ENCODE results near the gene GPX1.
"Not testable (repeated sequence)": the region's sequence is repeated elsewhere in the genome, so short reads cannot be mapped to it uniquely, and the experiment has no call there.

GPX1 gene

DNA sequence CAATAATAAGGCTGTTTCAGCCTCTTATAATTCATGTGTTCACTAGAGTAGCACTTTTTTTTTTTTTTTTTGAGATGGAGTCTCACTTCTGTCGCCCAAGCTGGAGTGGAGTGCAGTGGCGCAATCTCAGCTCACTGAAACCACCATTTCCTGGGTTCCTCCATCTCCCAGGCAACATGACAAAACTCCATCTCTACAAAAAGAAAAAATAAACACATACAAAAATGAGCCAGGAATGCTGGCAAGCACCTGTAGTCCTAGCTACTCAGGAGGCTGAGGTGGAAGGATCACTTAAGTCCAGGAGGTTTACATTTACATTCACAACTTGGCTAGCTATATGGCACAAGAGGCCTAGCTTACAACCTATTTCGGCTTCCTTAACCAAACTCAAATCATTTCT, 25.1 kb downstream of the GPX1 start:
- no peak for DNase-seq (ENCODE audit: low read depth)
- H3K4me3 ChIP-seq (ENCODE audit: low read depth, low read length): no peak overlapping the region
- in situ Hi-C loops (cut with HindIII; ENCODE audit: low sequenced_read_pairs): no loop called here
- TF ChIP-seq, protein P1, sequence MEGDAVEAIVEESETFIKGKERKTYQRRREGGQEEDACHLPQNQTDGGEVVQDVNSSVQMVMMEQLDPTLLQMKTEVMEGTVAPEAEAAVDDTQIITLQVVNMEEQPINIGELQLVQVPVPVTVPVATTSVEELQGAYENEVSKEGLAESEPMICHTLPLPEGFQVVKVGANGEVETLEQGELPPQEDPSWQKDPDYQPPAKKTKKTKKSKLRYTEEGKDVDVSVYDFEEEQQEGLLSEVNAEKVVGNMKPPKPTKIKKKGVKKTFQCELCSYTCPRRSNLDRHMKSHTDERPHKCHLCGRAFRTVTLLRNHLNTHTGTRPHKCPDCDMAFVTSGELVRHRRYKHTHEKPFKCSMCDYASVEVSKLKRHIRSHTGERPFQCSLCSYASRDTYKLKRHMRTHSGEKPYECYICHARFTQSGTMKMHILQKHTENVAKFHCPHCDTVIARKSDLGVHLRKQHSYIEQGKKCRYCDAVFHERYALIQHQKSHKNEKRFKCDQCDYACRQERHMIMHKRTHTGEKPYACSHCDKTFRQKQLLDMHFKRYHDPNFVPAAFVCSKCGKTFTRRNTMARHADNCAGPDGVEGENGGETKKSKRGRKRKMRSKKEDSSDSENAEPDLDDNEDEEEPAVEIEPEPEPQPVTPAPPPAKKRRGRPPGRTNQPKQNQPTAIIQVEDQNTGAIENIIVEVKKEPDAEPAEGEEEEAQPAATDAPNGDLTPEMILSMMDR (IDR thresholded peaks at IDR 0.05; ENCODE audit: low read depth, low read length, missing control alignments): no peak

DNA sequence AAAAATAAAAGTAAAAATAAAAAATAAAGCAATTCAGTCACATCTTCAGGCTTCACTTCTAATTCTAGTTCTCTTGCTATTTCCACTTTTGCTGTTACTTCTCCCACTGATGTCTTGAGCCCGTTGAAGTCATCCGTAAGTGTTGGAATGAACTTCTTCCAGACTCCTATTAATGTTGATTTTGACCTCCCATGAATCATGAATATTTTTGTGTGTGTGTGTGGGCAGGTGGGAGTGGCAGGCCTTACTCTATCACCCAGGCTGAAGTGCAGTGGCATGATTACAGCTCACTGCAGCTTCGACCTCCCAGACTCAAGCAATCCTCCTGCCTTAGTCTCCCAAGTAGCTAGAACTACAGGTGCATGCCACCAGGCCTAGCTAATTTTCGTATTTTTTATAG, 29.0 kb downstream of the GPX1 start:
- in situ Hi-C loops (cut with HindIII; ENCODE audit: low sequenced_read_pairs): no loop called here
- TF ChIP-seq, protein P1 (IDR thresholded peaks at IDR 0.05; ENCODE audit: low read depth, low read length, missing control alignments): no peak
- no peak for DNase-seq (ENCODE audit: low read depth)
- no peak overlapping the region for H3K4me3 ChIP-seq (ENCODE audit: low read depth, low read length)

DNA sequence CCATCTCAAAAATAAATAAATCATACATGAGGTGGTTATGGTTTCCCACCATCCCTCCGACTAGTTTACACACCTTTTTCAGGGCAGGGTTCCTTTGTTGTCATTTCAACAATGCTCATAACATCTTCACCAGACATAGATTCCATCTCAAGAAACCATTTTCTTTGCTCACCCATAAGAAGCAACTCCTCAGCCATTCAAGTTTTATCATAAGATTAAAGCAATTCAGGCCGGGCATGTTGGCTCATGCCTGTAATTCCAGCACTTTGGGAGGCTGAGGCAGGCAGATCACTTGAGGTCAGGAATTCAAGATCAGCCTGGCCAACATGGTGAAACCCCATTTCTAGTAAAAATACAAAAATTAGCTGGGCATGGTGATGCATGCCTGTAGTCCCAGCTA, 29.8 kb downstream of the GPX1 start:
- in situ Hi-C loops (cut with HindIII; ENCODE audit: low sequenced_read_pairs); H3K4me3 ChIP-seq (ENCODE audit: low read depth, low read length); DNase-seq (ENCODE audit: low read depth): not testable (repeated sequence)

DNA sequence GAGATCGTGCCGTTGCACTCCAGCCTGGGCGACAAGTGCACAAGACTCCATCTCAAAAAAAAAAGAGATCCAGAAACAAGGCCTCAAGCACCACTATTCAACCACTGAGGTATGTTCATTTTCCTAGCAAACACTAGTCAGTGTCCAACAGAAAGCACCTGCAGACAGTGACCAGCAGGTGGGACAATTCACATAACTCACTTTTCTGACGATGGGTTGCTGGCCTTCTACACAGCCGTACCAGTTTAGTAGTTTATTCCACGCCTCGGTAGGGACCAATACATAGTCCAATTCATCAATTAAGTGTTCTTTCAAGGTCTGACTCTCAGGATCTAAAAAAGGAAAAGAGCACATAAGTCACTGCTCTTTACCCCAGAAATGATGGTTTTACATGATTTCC, 30.7 kb downstream of the GPX1 start:
- no peak for DNase-seq (ENCODE audit: low read depth)
- H3K4me3 ChIP-seq (ENCODE audit: low read depth, low read length): no peak overlapping the region
- in situ Hi-C loops (cut with HindIII; ENCODE audit: low sequenced_read_pairs): no loop called here
- TF ChIP-seq, protein P1 (IDR thresholded peaks at IDR 0.05; ENCODE audit: low read depth, low read length, missing control alignments): peak; percentile 35

DNA sequence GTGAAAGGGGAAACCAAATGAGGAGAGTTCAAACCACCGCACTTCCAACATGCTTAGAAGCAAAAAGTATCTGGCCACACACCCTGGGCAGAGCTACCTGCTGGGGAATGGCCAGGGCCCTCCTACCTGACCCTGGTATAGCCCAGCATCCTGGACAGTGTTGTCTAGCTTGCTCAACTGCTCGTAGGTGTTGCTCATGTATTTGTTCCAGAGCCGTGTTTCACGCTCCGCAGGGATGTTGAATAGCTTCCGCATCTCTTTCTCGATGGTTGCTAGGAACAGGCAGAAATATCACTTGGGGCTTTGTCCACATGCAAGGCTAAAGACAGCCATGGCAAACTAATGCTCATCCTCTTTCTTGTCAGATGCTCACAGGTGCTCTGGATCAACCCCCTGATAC, 33.4 kb downstream of the GPX1 start:
- DNase-seq (ENCODE audit: low read depth): no peak
- TF ChIP-seq, protein P1 (IDR thresholded peaks at IDR 0.05; ENCODE audit: low read depth, low read length, missing control alignments): no peak
- in situ Hi-C loops (cut with HindIII; ENCODE audit: low sequenced_read_pairs): no loop called here
- H3K4me3 ChIP-seq (ENCODE audit: low read depth, low read length): no peak overlapping the region

DNA sequence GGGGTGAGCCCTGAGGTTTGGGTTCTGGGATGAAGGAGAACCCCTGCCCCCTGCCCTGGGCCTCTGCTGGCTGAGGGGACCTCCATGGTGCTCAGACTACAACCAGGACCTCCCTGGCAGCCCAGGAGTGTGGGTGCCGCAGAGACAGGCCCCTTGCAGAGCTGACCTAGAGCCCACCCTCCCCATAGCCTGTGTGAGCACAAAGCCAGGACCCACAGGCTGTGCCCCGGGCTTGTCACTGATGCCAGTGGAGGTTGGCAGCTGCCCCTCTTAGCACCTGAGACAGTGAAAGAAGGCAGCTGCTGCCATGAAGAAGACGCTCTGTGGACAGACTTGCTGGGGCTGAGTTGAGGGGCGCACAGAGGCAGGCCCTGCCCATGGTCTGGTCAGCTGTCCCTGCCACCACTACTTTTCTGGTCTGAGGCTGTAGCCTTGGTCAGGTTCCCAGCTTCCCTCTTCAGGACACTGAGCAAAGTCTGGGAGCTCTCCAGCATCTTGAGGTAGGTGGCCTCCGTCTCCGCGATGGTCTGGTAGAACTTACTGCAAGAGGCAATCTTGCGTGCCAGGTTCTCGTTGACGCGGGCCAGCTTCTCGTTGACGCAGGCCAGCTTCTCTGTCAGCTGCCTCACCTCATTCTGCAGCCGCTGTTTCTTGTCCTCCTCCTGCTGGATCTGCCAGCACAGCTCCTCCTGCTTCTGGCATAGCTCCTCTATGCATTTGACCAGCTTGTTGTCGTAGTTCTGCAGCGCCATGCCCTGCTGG, 41.3 kb downstream of the GPX1 start:
- in situ Hi-C loops (cut with HindIII; ENCODE audit: low sequenced_read_pairs): no loop called here
- no peak for DNase-seq (ENCODE audit: low read depth)
- H3K4me3 ChIP-seq (ENCODE audit: low read depth, low read length): no peak overlapping the region
- TF ChIP-seq, protein P1 (IDR thresholded peaks at IDR 0.05; ENCODE audit: low read depth, low read length, missing control alignments): no peak

DNA sequence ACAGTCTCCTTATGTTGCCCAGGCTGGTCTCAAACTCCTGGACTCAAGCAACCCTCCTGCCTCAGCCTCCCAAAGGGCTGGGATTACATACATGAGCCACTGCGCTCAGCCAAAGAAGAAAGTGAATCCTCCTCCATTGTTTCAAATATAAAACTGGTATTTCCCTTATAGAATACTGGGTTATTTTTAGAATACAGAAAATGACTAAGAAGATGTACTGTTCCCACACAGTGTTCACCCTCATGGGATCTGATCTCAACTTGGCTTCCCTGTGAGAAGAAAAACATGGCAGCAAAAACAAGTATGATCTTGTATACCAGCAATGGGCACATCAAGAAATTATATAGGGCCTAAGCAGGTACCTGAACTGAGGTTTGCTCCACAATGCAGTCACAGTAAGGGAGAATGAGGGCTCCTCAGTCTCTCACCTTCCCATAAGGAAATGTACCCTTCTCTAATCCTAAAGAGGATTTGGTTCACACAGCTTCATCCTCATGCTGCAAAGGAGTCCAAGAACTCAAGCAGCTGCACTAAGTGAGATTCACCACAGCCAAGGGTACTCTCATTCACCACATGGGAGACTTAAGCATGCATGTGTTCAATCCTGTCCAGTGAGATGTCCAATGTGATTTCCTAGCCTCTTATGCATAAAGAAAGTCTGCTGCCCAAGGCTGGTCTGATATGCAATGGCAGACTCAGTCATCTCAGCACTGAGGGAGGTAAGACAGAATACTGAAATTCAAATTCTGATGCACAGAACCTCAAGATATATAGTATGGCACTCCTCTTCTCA, 44.1 kb downstream of the GPX1 start:
- TF ChIP-seq, protein P1 (IDR thresholded peaks at IDR 0.05; ENCODE audit: low read depth, low read length, missing control alignments): no peak
- H3K4me3 ChIP-seq (ENCODE audit: low read depth, low read length): no peak overlapping the region
- in situ Hi-C loops (cut with HindIII; ENCODE audit: low sequenced_read_pairs): no loop called here
- no peak for DNase-seq (ENCODE audit: low read depth)
